Measurements from ENCODE around the gene TLR9.

The TLR9 gene

GRCh38 chr3:52176180-52176752 is 49.2 kb downstream of the TLR9 start:
- no peak for TF ChIP-seq CTCF (IDR thresholded peaks at IDR 0.05; ENCODE audit: borderline replicate concordance, insufficient read depth, low read depth, low read length)
- no peak overlapping the region for H3K4me3 ChIP-seq (ENCODE audit: low read depth, low read length)

GRCh38 chr3:52175416-52176179 is 49.8 kb downstream of the TLR9 start:
- TF ChIP-seq CTCF (IDR thresholded peaks at IDR 0.05; ENCODE audit: borderline replicate concordance, insufficient read depth, low read depth, low read length): no peak
- no peak overlapping the region for H3K4me3 ChIP-seq (ENCODE audit: low read depth, low read length)

GRCh38 chr3:52174896-52175295 is 50.5 kb downstream of the TLR9 start:
- TF ChIP-seq CTCF (IDR thresholded peaks at IDR 0.05; ENCODE audit: borderline replicate concordance, insufficient read depth, low read depth, low read length): no peak
- H3K4me3 ChIP-seq (ENCODE audit: low read depth, low read length): no peak overlapping the region

- no peak for TF ChIP-seq CTCF (IDR thresholded peaks at IDR 0.05; ENCODE audit: borderline replicate concordance, insufficient read depth, low read depth, low read length)
- H3K4me3 ChIP-seq (ENCODE audit: low read depth, low read length): no peak overlapping the region
These were observed 52.3 kb downstream of the TLR9 start for GRCh38 chr3:52173101-52173500.

- TF ChIP-seq CTCF (IDR thresholded peaks at IDR 0.05; ENCODE audit: borderline replicate concordance, insufficient read depth, low read depth, low read length): no peak
- no peak overlapping the region for H3K4me3 ChIP-seq (ENCODE audit: low read depth, low read length)
These were observed 53.1 kb downstream of the TLR9 start for GRCh38 chr3:52172262-52172757.

- TF ChIP-seq CTCF (IDR thresholded peaks at IDR 0.05; ENCODE audit: borderline replicate concordance, insufficient read depth, low read depth, low read length): no peak
These were observed 53.8 kb downstream of the TLR9 start for GRCh38 chr3:52171514-52172261.

More at GRCh38 chr3:52171514-52172261, 53.8 kb downstream of the TLR9 start:
- no peak overlapping the region for H3K4me3 ChIP-seq (ENCODE audit: low read depth, low read length)

Data from GM12875 (cell line).